K562 (cell line): ENCODE data around the gene RDH5. TPM values are rescaled to one million over a fixed set of nuclear protein-coding genes. Genes with fewer than 3 reads are reported as not detected.

Source experiments
- CBX8 ChIP-seq: fragments of 200-600 bp; sonication (generic); IDR thresholded peaks from 2 replicates; pipeline ENCODE4 v1.6.1; 2012; ENCODE audit warnings: borderline replicate concordance, mixed run types, low read depth, mild to moderate bottlenecking, moderate library complexity, mixed read lengths, low read length, control low read depth, inconsistent platforms; ENCODE audit not compliant: poor library complexity, severe bottlenecking; ENCODE audit errors: extremely low read depth
- EWSR1 ChIP-seq: fragments of 450-650 bp; IDR thresholded peaks from 2 replicates; pipeline ENCODE4 v1.6.1; 2018; ENCODE audit warnings: borderline replicate concordance, mild to moderate bottlenecking, low read depth, moderate library complexity; ENCODE audit not compliant: partially characterized antibody
- FOXK1 ChIP-seq: sonication (generic); formaldehyde crosslinking; IDR thresholded peaks from 2 replicates; pipeline ENCODE4 v1.8.0; 2022; ENCODE audit warnings: missing genetic modification reagents, mild to moderate bottlenecking, borderline replicate concordance
- IFI16 ChIP-seq: fragments of 250-450 bp; sonication (Bioruptor Pico); IDR thresholded peaks from 2 replicates; pipeline ENCODE4 v2.1.2; 2022; ENCODE audit warnings: mild to moderate bottlenecking, inconsistent platforms
- IRF2 ChIP-seq: sonication (generic); formaldehyde crosslinking; IDR thresholded peaks from 2 replicates; pipeline ENCODE4 v1.8.1; 2022; ENCODE audit warnings: mild to moderate bottlenecking, missing genetic modification reagents
- MAZ ChIP-seq, 2 experiments: fragments of 450-650 bp in 1 of 2; sonication (generic) in 1 of 2; formaldehyde crosslinking; IDR thresholded peaks in 1 of 2; conservative IDR thresholded peaks in 1 of 2; 2 replicates each; pipeline versions ENCODE4 v1.4.0 to v1.5.0; 2020; ENCODE audit warnings: mild to moderate bottlenecking in 1 of 2, missing genetic modification reagents in 1 of 2
- MEF2D ChIP-seq: conservative IDR thresholded peaks from 2 replicates; pipeline ENCODE4 v1.6.1; 2016; ENCODE audit warnings: low read depth, missing genetic modification characterization, missing compliant biosample characterization
- NFE2L1 ChIP-seq: fragments of 450-650 bp; IDR thresholded peaks from 2 replicates; pipeline ENCODE4 v1.6.1; 2016; ENCODE audit warnings: missing genetic modification characterization, low read depth, mild to moderate bottlenecking, missing compliant biosample characterization, moderate library complexity, borderline replicate concordance
- NFXL1 ChIP-seq: fragments of 450-650 bp; formaldehyde crosslinking; IDR thresholded peaks from 2 replicates; pipeline ENCODE4 v1.4.0; 2021; ENCODE audit warnings: mild to moderate bottlenecking
- POLR2A ChIP-seq: fragments of 450-650 bp; conservative IDR thresholded peaks from 2 replicates; pipeline ENCODE4 v1.6.1; 2016
- PURB ChIP-seq: sonication (generic); formaldehyde crosslinking; IDR thresholded peaks from 2 replicates; pipeline ENCODE4 v1.9.0; 2021; ENCODE audit warnings: low read depth, mild to moderate bottlenecking, missing genetic modification reagents
- SLC30A9 ChIP-seq: fragments of 250-450 bp; sonication (Bioruptor Pico); IDR thresholded peaks from 2 replicates; pipeline ENCODE4 v1.8.0; 2022; ENCODE audit warnings: mild to moderate bottlenecking, moderate library complexity
- TBL1XR1 ChIP-seq, 2 experiments: IDR thresholded peaks; 2 replicates each; pipeline ENCODE4 v1.6.1; 2012; ENCODE audit warnings: improper control_type of control experiment in 2 of 2, low read length in 2 of 2, mild to moderate bottlenecking in 1 of 2
- THRA ChIP-seq: fragments of 450-650 bp; IDR thresholded peaks from 2 replicates; pipeline ENCODE4 v1.6.1; 2017; ENCODE audit warnings: mild to moderate bottlenecking, moderate library complexity
- ZNF121 ChIP-seq: sonication (generic); formaldehyde crosslinking; conservative IDR thresholded peaks from 2 replicates; pipeline ENCODE4 v1.8.0; 2022; ENCODE audit warnings: missing genetic modification reagents
- ZNF143 ChIP-seq: sonication (generic); formaldehyde crosslinking; IDR thresholded peaks from 2 replicates; pipeline ENCODE4 v1.9.0; 2022; ENCODE audit warnings: mild to moderate bottlenecking, missing genetic modification reagents
- ZNF347 ChIP-seq: fragments of 450-650 bp; formaldehyde crosslinking; IDR thresholded peaks from 2 replicates; pipeline ENCODE4 v1.4.0; 2020; ENCODE audit warnings: low read depth, mild to moderate bottlenecking, moderate library complexity
- ZNF384 ChIP-seq: IDR thresholded peaks from 2 replicates; pipeline ENCODE4 v1.6.1; 2012; ENCODE audit warnings: low read depth, low read length, improper control_type of control experiment
- ZNF785 ChIP-seq: fragments of 250-450 bp; sonication (Bioruptor Pico); IDR thresholded peaks from 2 replicates; pipeline ENCODE4 v1.4.0; 2020; ENCODE audit warnings: mild to moderate bottlenecking
- polyA plus RNA-seq, 8 experiments: library from polyadenylated mRNA; depleted of rRNA in 4 of 8; stranded (reverse) in 5 of 8; unstranded in 3 of 8; fragments of >200 nt; fragmentation: Nextera tagmentation in 2 of 8; fragmentation: Illumina TruSeq in 1 of 8; extraction: Ambion mirVana in 2 of 8; extraction: Trizol in 1 of 8; gene quantifications; 2 replicates each; pipeline versions ENCODE4 v1.2.1 to v1.2.3, GENCODE V29; 2011 to 2014; ENCODE audit warnings: inconsistent platforms in 1 of 8, missing spikeins in 1 of 8
- total RNA-seq, 7 experiments: library from RNA; depleted of rRNA in 6 of 7; stranded (reverse); fragments of >200 nt in 6 of 7; fragmentation: Illumina TruSeq in 2 of 7; extraction: Trizol in 2 of 7; gene quantifications; 2 replicates each; pipeline versions ENCODE4 v1.2.1 to v1.2.3, GENCODE V29; 2011 to 2021; ENCODE audit warnings: low replicate concordance in 1 of 7
- TF ChIP-seq, protein P1 (sequence below), 2 experiments: fragments of 150-350 bp in 1 of 2; IDR thresholded peaks; 2 replicates each; pipeline ENCODE4 v1.6.1; 2012 to 2016; ENCODE audit warnings: low read depth in 2 of 2, low read length in 2 of 2, mild to moderate bottlenecking in 1 of 2, moderate library complexity in 1 of 2

The RDH5 gene
- total and polyA plus RNA-seq, 9 of the 15 experiments (the other 6 are each of a cell fraction or from before 2014, with no cell fraction given), result 0.28 to 2.0 (median 1.1) TPM; not detected in 1

DNA sequence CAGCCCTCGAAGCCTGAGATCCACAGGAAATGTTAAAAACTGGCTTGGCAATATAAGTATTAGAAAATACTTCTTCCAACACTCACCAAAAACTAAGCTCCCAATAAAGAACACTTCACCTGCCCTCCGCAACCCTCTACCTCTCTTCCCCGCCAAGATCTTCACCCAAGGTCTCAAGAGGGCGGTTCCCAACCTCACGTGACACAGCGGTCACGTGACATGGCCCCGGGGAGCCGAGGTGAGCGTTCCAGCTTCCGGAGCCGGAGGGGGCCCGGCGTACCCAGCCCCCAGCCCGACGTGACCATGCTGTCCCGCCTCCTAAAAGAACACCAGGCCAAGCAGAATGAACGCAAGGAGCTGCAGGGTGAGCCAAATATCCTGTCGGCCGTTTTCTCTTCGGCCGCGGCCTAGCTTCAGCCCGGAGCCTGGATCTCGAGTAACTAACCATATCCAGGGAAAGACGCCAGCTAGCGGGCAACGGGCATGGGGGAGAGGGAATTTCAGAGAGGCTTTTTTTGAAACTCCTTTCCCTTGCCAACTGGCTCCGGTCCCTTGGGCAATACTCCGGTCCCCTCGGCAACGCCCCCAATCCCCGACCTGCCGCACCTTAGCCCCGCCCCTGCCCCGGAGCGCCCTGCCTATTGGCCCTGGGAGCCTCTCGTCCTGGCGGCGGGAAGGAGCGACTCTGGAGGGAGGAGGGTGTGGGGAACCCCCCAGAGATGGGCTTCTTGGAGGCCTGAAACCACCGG, 4.2 kb upstream of the RDH5 start, which contains the start of gene BLOC1S1 (continued):
- TF ChIP-seq CBX8 (no peak), TBL1XR1 (IDR thresholded peaks at IDR 0.05; ENCODE audit: low read length in 2 of 2) (0 out of 4 replicates have a peak, but pooled peaks of 1 of the 2 experiments have one; percentile 43), ZNF347 (CRISPR knock-in tag) (no peak), SLC30A9 (CRISPR knock-in tag) (no peak), FOXK1 (CRISPR knock-in tag) (no peak), POLR2A (peak; percentile 77), ZNF384 (no peak; the same call in 1 of the 2 replicates), ZNF121 (CRISPR knock-in tag) (no peak), ZNF785 (CRISPR knock-in tag) (no peak), THRA (no peak), EWSR1 (no peak), NFXL1 (CRISPR knock-in tag) (no peak), IFI16 (CRISPR knock-in tag) (no peak), NFE2L1 (tag) (no peak), ZNF143 (no peak), IRF2 (CRISPR knock-in tag) (no peak), MEF2D (0 out of 2 replicates have a peak, but pooled peaks have one; percentile 51), MAZ (CRISPR knock-in tag; conservative IDR thresholded peaks at IDR 0.05 in 1 of 2, IDR thresholded peaks at IDR 0.05 in 1 of 2) (peak; percentile 86 to 87), PURB (CRISPR knock-in tag) (no peak)
- TF ChIP-seq, protein P1, sequence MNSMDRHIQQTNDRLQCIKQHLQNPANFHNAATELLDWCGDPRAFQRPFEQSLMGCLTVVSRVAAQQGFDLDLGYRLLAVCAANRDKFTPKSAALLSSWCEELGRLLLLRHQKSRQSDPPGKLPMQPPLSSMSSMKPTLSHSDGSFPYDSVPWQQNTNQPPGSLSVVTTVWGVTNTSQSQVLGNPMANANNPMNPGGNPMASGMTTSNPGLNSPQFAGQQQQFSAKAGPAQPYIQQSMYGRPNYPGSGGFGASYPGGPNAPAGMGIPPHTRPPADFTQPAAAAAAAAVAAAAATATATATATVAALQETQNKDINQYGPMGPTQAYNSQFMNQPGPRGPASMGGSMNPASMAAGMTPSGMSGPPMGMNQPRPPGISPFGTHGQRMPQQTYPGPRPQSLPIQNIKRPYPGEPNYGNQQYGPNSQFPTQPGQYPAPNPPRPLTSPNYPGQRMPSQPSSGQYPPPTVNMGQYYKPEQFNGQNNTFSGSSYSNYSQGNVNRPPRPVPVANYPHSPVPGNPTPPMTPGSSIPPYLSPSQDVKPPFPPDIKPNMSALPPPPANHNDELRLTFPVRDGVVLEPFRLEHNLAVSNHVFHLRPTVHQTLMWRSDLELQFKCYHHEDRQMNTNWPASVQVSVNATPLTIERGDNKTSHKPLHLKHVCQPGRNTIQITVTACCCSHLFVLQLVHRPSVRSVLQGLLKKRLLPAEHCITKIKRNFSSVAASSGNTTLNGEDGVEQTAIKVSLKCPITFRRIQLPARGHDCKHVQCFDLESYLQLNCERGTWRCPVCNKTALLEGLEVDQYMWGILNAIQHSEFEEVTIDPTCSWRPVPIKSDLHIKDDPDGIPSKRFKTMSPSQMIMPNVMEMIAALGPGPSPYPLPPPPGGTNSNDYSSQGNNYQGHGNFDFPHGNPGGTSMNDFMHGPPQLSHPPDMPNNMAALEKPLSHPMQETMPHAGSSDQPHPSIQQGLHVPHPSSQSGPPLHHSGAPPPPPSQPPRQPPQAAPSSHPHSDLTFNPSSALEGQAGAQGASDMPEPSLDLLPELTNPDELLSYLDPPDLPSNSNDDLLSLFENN (IDR thresholded peaks at IDR 0.05; ENCODE audit: low read depth in 2 of 2, low read length in 2 of 2), result no peak
